GM12878 (cell line): ENCODE measurements around the gene LMO7. TPM values are rescaled to one million over a fixed set of nuclear protein-coding genes. Genes with fewer than 3 reads are reported as not detected.

Experiments used
- BACH1 ChIP-seq: fragments of 450-650 bp; IDR thresholded peaks from 2 replicates; pipeline ENCODE4 v1.6.1; 2017; ENCODE audit warnings: mild to moderate bottlenecking, borderline replicate concordance
- CHD1 ChIP-seq: IDR thresholded peaks from 2 replicates; pipeline ENCODE4 v1.6.1; 2012; ENCODE audit warnings: low read depth, low read length, improper control_type of control experiment
- CHD2 ChIP-seq: IDR thresholded peaks from 2 replicates; pipeline ENCODE4 v1.6.1; 2011; ENCODE audit warnings: low read depth, low read length, improper control_type of control experiment, borderline replicate concordance
- CHD4 ChIP-seq: fragments of 200-600 bp; sonication (generic); IDR thresholded peaks from 2 replicates; pipeline ENCODE4 v1.6.1; 2016; ENCODE audit warnings: mild to moderate bottlenecking
- HDAC2 ChIP-seq: fragments of 200-600 bp; sonication (generic); IDR thresholded peaks from 2 replicates; pipeline ENCODE4 v1.6.1; 2017
- JUNB ChIP-seq: IDR thresholded peaks from 2 replicates; pipeline ENCODE4 v1.6.1; 2016; ENCODE audit warnings: antibody characterized with exemption, mild to moderate bottlenecking
- MEF2B ChIP-seq: fragments of 450-650 bp; IDR thresholded peaks from 2 replicates; pipeline ENCODE4 v1.6.1; 2018; ENCODE audit warnings: mild to moderate bottlenecking, moderate library complexity; ENCODE audit not compliant: partially characterized antibody, poor library complexity, severe bottlenecking
- NFYB ChIP-seq: IDR thresholded peaks from 2 replicates; pipeline ENCODE4 v1.6.1; 2011; ENCODE audit warnings: low read depth, mild to moderate bottlenecking, low read length, improper control_type of control experiment, moderate library complexity; ENCODE audit not compliant: insufficient read depth
- POU2F2 ChIP-seq: IDR thresholded peaks from 3 replicates; pipeline ENCODE4 v1.6.1; 2011; ENCODE audit warnings: low read depth, mild to moderate bottlenecking, low read length, borderline replicate concordance
- RUNX3 ChIP-seq: IDR thresholded peaks from 2 replicates; pipeline ENCODE4 v1.6.1; 2012; ENCODE audit warnings: low read length, inconsistent platforms
- SMAD5 ChIP-seq: IDR thresholded peaks from 2 replicates; pipeline ENCODE4 v1.6.1; 2016; ENCODE audit warnings: antibody characterized with exemption, low read depth
- SP1 ChIP-seq: IDR thresholded peaks from one replicate; pipeline ENCODE4 v1.6.1; 2011; ENCODE audit warnings: low read depth, low read length
- SREBF2 ChIP-seq: IDR thresholded peaks from 2 replicates; pipeline ENCODE4 v1.6.1; 2012; ENCODE audit warnings: mild to moderate bottlenecking, low read length
- STAT1 ChIP-seq: fragments of 450-650 bp; conservative IDR thresholded peaks from 2 replicates; pipeline ENCODE4 v1.6.1; 2014; ENCODE audit warnings: antibody characterized with exemption, mild to moderate bottlenecking
- TCF3 ChIP-seq: IDR thresholded peaks from 2 replicates; pipeline ENCODE4 v1.6.1; 2012; ENCODE audit warnings: low read depth, mild to moderate bottlenecking, low read length, borderline replicate concordance; ENCODE audit not compliant: insufficient read depth
- TCF7 ChIP-seq: IDR thresholded peaks from 2 replicates; pipeline ENCODE4 v1.6.1; 2014; ENCODE audit warnings: antibody characterized with exemption, borderline replicate concordance
- ZNF274 ChIP-seq: IDR thresholded peaks from one replicate; pipeline ENCODE4 v1.8.0; 2011; ENCODE audit not compliant: insufficient read length, insufficient read depth
- ZNF622 ChIP-seq: fragments of 450-650 bp; IDR thresholded peaks from 2 replicates; pipeline ENCODE4 v1.6.1; 2017; ENCODE audit warnings: mild to moderate bottlenecking, inconsistent platforms
- polyA plus RNA-seq, 11 experiments: library from polyadenylated mRNA; depleted of rRNA in 4 of 11; unstranded in 6 of 11; stranded (reverse) in 5 of 11; fragments of >200 nt; fragmentation: Nextera tagmentation in 4 of 11; fragmentation: Illumina TruSeq in 1 of 11; extraction: Ambion mirVana in 4 of 11; extraction: Trizol in 1 of 11; gene quantifications; 1 replicate in 1 of 11; 2 replicates in 10 of 11; pipeline versions ENCODE4 v1.2.1 to v1.2.3, GENCODE V29; 2011 to 2016; ENCODE audit warnings: inconsistent platforms in 2 of 11, missing spikeins in 2 of 11, low read depth in 1 of 11
- total RNA-seq, 4 experiments: library from RNA; depleted of rRNA in 3 of 4; stranded (reverse); fragments of >200 nt in 3 of 4; fragmentation: Illumina TruSeq in 1 of 4; extraction: Trizol in 1 of 4; gene quantifications; 2 replicates each; pipeline versions ENCODE4 v1.2.1 to v1.2.3, GENCODE V29; 2013 to 2021
- TF ChIP-seq, protein P1 (sequence below): fragments of 450-650 bp; IDR thresholded peaks from 2 replicates; pipeline ENCODE4 v1.6.1; 2016; ENCODE audit warnings: mild to moderate bottlenecking
- TF ChIP-seq, protein P2 (sequence below): fragments of 150-350 bp; IDR thresholded peaks from 2 replicates; pipeline ENCODE4 v1.6.1; 2014; ENCODE audit warnings: mild to moderate bottlenecking, low read depth, low read length

Gene LMO7
- total and polyA plus RNA-seq, 10 of the 15 experiments (the other 5 are each of a cell fraction or from before 2014, with no cell fraction given) = 8.5 to 67.8 (median 36.8) TPM

GRCh38 chr13:75847588-75847987 lies 211.5 kb downstream of the LMO7 start (continued):
- TF ChIP-seq, protein P1, sequence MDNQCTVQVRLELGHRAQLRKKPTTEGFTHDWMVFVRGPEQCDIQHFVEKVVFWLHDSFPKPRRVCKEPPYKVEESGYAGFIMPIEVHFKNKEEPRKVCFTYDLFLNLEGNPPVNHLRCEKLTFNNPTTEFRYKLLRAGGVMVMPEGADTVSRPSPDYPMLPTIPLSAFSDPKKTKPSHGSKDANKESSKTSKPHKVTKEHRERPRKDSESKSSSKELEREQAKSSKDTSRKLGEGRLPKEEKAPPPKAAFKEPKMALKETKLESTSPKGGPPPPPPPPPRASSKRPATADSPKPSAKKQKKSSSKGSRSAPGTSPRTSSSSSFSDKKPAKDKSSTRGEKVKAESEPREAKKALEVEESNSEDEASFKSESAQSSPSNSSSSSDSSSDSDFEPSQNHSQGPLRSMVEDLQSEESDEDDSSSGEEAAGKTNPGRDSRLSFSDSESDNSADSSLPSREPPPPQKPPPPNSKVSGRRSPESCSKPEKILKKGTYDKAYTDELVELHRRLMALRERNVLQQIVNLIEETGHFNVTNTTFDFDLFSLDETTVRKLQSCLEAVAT = no peak
- TF ChIP-seq NFYB = no peak
- TF ChIP-seq ZNF274 = no peak
- TF ChIP-seq CHD1 = no peak
- TF ChIP-seq SREBF2 = no peak
- no peak for TF ChIP-seq CHD4
- TF ChIP-seq ZNF622 = no peak
- no peak for TF ChIP-seq TCF7
- TF ChIP-seq POU2F2 = no peak
- TF ChIP-seq HDAC2 = no peak
- no peak for TF ChIP-seq CHD2
- peak; percentile 62 for TF ChIP-seq JUNB
- peak; percentile 22; the same call in 1 of the 2 replicates for TF ChIP-seq RUNX3
- TF ChIP-seq MEF2B = peak; percentile 17
- TF ChIP-seq TCF3 = no peak
- TF ChIP-seq, protein P2, sequence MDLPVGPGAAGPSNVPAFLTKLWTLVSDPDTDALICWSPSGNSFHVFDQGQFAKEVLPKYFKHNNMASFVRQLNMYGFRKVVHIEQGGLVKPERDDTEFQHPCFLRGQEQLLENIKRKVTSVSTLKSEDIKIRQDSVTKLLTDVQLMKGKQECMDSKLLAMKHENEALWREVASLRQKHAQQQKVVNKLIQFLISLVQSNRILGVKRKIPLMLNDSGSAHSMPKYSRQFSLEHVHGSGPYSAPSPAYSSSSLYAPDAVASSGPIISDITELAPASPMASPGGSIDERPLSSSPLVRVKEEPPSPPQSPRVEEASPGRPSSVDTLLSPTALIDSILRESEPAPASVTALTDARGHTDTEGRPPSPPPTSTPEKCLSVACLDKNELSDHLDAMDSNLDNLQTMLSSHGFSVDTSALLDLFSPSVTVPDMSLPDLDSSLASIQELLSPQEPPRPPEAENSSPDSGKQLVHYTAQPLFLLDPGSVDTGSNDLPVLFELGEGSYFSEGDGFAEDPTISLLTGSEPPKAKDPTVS = no peak
- no peak for TF ChIP-seq SMAD5
- TF ChIP-seq STAT1 = no peak
- TF ChIP-seq SP1 = no peak
- no peak for TF ChIP-seq BACH1
